ENCODE measurements around the gene FXYD1.
"Not testable (repeated sequence)": the region's sequence is repeated elsewhere in the genome, so short reads cannot be mapped to it uniquely, and the experiment has no call there.

The FXYD1 gene

DNA sequence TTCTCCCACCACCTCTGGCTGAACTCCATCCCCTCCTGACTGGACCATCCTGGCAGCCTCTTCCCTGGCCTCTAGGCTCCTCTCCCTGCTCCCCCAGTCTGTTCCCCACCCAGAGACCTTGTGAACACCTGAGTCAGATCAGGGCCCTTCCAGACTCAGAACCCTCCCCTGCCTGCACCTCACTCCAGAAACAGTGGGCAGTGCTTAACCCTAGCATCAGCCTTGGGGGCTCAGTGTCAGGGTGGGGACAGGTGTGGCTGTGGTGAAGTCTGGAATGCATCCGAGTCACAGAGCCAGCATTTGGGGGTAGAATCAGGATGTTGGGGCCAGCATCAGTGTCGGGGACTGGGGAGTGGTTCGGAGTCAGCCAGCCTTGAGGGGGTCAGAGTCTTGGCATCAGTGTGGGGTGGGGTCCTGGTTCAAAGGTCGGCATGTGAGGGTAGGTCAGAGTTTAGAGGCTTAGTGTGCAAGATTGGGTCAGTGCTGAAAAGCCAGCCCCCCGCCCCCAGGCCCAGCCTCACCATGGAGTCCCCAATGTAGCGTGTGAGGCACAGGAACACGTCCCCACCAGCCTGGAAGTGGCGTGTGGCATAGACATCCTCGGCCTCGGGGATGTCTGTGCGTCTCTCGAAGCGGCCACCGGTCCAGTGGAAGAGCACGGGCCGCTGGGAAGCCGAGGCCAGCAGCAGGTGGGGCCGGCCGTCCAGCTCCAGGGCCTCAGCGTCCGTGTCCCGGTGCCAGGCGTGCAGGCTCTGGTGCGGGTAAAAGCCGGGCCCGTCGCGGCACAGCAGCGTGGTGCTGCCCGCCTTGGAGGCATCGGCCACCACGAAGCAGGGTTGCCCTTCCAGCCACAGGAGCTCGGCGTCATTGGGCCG, 12.6 kb upstream of the FXYD1 start:
- DNase-seq: no peak

DNA sequence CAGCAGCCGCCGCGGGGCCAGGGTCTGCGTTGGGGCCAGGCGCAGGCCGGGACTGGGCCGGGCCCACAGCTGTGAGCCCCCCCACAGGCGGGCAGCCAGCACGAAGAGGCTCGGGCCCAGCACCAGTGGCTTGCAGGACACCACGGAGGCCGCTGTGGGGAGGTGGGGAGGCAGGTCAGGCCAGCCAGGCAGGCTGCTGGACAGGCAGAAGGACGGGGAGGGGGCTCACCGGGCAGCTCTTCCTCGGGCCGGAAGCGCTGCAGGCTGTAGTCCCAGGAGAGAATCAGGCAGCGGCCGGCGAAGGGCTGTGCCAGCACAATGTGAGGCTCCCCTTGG, 12.0 kb upstream of the FXYD1 start:
- DNase-seq: no peak

DNA sequence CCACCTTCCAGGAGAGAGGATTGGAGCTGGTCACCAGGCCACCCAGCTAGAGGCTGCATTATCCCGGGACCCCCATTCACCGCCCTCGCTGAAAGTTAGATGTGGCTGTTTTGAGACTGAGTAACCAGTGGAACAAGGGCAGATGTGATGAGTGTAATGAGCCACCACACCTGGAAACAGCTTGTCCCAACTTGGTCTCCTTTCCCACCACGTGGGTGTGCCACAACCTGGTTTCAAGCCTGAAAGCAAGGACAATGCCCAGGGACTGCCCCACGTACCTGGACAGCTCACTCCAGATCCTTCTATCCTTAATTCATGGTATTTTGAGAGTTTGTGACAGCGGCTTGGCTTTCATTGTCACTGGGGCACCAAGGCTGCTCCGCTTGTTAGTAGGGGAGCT, 10.8 kb upstream of the FXYD1 start:
- DNase-seq: no peak

DNA sequence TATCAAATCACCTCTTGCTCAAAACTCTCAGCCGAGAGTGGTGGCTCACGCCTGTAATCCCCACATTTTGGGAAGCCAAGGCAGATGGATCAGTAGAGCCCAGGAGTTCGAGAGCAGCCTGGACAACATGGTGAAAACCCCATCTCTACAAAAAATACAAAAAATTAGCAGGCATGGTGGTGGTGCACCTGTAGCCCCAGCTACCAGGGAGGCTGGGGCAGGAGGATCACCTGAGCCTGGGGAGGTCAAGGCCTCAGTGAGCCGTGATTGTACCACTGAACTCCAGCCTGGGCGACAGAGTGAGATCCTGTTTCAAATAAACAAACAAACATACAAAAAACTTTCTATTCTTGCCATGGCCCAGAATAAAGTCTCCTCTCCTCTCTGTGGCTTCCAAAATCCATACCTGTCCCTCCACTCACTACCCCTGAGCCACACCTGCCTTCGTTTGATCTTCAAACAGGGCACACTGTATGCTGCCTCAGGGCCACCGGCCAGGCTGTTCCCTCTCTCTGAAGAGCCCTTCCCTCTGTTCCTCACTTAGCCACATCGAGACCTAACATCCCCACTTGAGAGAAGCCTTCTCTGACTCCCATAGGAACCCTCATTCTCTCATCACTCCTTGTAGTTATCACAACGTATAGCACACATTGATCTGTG, 10.1 kb upstream of the FXYD1 start:
- no peak for DNase-seq

DNA sequence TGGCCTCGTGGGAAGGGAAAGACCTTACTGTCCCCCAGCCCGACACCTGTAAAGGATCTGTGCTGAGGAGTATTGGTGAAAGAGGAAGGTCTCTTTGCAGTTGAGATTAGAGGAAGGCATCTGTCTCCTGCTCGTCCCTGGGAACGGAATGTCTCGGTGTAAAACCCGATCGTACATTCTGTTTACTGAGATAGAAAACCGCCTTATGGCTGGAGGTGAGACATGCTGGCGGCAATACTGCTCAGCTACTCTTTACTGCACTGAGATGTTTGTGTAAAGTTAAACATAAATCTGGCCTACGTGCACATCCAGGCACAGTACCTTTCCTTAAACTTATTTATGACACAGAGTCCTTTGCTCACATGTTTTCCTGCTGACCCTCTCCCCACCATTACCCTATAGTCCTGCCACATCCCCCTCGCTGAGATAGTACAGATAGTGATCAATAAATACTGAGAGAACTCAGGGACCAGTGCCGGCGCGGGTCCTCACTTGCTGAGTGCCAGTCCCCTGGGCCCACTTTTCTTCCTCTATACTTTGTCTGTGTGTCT, 8.8 kb upstream of the FXYD1 start:
- DNase-seq: not testable (repeated sequence)

DNA sequence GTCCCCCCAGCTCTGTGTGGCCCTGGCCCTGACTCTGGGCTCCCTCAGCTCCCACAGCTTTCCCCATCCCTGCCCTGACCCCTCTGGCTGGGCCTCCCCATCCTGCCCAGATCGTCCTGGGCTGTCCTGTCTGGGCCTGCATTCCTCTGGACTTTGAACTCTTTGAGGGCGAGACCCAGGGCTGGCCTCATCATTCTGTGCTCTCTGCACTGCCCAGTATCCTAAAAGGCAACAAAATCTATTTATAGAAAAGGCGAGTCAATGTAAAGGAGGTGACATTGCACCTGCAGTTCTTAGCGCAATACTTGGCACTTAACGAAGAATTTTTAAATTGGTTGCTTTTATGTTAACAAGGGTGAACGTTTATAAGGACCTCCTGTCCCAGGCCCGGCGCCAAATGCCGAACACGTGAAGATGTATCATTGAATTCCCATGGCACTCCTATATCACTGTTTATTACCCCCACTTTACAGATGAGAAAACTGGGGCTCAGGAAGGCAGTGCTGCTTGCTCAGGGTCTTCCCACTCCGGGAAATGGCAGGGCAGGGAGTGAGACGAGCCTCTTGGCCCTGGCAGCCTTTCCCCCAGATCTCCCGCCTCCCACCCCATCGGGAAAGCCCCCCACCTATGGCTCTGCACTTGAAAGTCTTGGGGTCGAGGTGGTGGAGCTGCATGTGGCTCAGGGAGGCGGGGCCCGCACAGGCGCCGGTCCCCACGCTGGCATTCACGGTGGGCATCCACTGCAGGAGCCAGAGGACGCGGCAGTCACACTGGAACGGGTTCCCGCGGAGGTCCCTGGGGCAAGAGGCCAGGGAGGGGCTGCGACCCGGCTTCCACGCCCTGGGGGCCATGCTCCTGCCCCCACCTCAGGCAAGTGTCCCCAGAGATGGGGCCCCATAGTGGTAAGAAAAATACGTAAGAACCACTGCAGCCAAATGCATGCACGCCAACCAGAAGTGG, 7.6 kb upstream of the FXYD1 start:
- DNase-seq: no peak

DNA sequence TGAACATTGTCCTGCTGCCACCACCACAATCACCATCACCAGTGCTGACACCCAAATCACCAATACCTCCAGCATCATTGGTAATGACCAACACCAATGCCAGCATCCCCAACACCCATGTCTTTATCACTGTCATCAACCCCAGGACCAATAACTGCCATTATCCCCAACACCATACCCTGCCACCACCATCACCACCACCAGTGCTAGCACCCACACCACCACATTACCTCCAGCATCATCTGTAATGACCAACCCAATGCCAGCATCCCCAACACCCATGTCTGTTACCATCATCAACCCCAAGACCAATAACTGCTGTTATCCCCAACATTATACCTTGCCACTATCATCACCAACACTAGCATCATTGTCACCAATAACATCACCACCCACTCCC, 6.4 kb upstream of the FXYD1 start:
- no peak for DNase-seq

DNA sequence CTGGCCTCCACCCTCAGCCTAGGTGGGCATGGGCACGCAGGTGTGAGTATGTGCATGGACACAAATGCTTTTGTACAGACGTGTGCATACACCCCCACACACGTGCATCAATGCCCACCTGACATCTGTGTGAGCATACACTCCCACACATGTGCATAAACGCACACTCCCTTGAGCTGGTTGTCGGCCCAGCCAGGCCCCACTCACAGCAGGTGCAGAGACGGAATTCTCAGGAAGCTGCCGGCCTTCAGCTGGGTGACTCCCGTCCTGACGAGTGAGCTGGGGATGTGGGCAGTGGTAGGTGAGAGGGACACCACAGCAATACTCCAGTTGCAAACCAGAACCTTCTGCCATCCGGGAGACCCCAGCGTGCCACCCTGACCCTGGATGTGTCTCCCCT, 4.8 kb upstream of the FXYD1 start:
- no peak for DNase-seq

DNA sequence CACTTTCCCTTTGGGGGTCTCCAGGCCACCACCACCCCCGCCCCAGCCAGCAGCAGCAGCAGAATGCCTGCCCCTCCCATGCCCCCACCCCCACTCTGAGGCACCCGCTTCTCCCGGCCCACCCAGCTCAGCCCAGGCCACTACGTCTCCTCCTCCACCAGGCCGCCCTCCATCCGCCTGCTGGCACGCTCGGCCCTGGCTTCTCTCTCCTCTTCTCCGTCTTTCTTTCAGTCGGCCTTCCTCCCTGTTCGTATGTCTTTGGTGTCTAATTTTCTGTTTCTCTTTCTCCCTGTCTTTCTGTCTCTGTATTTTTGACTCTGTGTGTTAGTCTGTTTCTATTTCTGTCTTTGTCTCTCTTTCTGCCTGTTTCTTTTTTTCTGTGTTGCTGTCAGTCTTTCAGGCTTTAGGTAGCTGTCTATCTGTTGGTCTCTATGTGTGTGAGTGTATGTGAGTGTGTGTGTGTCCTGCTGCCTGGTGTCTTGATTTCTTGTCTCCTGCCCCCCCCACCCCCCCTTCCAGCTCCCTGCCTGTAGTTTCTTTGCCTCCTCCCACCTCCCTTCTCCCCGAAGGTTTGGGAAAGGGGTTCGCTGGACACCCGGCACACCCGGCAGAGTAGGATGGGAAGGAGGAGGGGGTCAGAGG, 3.9 kb upstream of the FXYD1 start, which contains the start of gene LGI4:
TSS of gene LGI4 (minus strand) at position 459 of the 642 bp plus-strand sequence. CDS start at position 80, 379 bp downstream.
- DNase-seq: no peak

DNA sequence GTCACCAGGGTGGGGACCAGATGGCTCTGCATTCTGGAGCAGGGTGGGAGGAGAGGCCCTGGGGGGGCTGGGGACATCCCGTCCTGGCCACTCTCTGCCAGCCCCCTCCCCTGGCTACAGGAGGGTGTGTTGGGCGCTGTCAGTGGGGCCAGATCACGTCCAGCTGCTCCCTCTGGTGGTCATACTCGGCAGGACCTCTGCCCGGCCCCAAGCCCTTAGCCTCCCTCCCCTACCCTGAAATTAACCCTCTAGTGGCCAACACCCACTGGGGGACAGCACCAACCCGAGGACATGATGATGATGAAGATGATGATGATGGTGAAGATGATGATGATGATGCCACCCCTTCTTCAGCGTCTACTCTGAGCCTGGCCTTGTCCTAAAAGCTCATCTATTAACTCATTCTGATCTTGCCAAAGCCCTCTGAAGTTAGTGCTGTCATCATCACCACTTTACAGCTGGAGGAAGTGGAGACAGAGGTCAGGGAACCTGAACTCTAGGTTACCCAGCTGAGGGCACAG, 3.2 kb upstream of the FXYD1 start:
- DNase-seq: peak; percentile 22

DNA sequence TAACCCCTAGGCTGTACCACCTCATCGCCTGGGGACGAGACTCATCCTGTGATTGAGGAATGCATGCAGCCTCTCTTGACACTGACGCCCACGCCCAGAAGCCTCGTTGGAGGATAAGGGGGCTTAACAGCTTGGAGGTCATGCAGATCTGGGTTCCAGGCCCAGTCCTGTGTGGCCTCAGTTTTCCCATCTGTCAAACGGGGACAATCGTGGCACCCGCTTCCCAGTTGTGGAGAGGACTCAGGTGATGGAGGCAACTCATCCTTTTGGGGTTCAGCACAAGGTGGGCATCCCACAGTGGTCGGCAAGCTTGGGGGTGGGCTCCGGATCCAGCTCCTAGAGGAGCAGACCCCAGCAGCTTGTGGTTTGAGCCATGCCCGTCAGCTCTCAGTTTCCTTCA, 2.4 kb upstream of the FXYD1 start:
- no peak for DNase-seq

DNA sequence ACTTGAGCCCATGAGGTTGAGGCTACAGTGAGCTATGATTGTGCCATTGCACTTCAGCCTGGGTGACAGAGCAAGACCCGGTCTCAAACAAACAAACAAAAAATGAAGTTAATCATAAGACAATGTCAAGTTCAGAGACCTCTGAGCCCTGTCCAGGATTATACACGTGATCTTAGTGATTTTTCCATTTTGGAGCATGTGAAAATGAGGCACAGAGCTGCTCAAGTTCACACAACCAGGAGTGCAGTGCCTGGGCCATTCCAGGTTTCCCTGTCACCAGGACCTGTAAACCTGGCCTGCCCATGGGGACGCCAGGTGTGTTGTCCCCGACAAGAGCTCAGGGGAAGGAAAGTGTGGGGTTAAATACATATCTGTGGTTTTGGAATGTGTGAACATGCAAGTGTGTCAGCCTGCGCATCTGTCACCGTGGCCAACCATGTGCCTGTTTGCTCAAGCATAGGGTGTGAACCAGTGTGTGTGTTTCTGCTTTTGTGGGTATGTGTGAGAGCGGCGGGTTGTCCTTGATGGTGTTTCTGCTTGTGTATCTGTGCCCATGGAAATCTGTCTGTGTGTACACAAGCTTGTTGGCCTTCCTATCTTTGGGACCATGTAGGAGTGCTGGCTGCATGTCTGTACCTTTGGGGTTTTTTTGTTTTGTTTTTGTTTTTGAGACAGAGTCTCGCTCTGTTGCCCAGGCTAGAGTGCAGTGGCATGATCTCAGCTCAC, 1.5 kb upstream of the FXYD1 start:
- no peak for DNase-seq

DNA sequence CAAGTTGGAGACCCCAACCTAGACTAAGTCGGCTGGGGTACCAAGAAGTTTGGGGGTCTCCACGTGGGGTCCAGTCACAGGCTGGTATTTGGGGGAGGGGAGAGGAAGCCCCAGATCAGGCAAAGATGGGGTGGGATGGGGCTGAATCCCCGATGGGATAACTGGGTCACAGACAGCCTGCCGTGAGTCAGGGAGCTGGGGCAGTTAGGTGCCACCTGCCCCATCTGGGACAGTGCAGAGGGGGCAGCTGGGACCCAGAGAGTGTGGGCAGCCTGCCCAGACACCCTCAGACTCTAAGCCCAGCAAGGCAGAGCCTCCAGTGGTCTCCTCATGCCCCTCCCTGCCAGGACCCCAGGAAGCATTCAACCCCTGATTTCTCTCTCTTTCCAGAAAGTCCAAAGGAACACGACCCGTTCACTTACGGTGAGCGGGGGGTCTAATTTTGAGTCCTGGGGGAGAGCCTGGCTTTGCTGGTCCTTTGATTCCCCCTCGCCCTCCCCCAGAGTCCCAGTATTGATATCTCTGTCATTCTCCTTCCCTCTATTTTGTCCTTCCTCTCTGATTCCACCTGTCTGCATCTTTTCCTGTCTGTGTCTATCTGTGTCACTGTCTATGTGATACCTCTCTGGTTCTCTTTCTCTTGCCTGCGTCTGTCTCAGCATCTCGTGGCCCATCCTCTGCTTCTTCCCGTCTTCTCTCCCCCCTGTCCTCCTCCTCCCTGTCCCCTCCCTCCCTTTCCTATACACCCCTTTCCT, 1.8 kb downstream of the FXYD1 start:
- no peak for DNase-seq

DNA sequence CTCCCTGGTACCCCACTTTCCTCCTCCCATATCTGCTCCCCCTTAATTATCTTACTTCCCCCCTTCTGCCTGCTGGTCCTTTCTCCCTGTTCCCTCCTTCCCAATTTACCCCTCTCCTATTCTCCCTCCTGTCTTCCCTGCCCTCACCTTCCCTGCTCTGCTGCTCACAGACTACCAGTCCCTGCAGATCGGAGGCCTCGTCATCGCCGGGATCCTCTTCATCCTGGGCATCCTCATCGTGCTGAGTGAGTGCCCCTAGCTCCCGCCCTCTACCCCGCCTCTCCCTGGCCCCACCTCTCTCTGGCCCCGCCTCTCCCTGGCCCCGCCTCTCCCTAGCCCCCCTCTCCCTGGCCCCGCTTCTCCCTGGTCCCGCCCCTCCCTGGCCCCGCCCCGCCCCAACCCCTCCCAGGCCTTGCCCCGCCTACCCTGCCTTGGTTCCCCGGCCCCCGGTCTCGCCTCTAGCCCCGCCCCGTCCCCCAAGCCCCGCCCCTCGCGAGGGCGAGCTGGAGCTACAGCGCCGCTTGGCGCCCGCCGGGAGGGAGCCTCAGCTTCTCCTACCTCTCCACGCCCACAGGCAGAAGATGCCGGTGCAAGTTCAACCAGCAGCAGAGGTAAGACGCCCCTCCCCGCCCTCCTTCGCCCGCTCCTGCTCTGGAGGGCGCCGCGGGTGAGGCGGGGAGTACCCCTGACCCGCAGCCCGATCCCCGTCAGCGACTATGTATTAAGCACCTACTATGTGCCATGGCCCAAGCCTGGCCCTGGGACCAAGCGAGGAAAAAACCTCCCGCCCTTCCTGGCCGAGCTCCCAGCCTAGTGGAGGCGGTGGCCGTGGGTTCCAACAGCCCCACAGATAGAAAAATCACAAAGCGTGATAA, 2.6 kb downstream of the FXYD1 start:
- DNase-seq: peak; percentile 97

DNA sequence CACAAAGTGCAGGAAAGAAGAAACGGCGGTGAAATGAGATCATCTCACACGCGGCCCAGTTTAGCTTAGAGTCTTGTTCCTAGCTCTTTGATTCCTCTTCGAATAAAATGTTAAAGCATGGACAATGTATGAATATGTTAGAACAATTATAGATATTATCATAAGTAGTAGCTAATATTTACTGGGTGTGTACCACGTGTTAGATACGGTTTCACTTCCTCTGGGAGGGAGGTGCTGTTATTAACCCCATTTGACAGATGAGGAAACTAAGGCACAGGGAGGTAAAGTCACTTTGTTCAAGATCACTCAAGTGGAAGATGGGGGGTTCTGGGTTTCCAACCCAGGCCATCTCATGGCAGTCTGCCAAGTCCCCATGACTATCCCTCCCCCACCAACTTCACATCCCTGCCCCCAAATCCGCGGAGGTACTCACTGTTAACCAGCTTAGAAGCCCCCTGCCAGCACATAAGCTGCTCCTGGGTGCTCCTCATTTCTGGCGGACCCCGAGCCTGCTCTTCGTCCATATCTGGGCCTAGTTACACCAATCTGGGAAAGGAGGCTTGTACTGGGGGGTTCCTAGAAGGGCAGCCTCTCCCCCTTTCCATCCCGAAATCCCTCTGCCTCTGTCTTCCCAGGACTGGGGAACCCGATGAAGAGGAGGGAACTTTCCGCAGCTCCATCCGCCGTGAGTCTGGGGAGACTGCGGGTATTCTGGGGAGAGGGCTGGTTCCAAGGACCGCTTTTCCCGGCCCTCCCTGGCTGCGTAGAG, 3.4 kb downstream of the FXYD1 start:
- no peak for DNase-seq

DNA sequence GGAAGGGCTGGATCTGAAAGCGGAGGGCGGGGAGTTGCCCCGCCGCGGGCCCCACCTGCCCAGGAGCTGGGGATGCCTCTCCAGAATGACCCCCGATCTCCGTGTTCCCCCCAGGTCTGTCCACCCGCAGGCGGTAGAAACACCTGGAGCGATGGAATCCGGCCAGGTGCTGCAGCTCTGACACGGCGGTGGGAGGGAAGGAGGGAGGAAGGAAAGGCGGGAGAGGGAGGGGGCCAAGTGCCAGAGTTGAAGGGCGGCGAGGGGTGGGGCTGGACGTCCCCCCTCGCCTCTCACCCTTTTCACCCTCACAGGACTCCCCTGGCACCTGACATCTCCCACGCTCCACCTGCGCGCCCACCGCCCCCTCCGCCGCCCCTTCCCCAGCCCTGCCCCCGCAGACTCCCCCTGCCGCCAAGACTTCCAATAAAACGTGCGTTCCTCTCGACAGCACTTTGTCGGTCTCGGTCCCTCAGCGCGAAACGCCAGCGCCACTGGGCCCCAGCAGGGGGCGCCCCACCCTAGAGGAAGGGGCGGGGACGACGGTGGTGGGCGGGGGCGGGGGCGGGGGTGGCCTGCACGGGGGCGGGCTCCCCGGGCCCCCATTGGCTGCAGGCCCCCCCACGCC, 4.1 kb downstream of the FXYD1 start:
- DNase-seq: peak; percentile 71

DNA sequence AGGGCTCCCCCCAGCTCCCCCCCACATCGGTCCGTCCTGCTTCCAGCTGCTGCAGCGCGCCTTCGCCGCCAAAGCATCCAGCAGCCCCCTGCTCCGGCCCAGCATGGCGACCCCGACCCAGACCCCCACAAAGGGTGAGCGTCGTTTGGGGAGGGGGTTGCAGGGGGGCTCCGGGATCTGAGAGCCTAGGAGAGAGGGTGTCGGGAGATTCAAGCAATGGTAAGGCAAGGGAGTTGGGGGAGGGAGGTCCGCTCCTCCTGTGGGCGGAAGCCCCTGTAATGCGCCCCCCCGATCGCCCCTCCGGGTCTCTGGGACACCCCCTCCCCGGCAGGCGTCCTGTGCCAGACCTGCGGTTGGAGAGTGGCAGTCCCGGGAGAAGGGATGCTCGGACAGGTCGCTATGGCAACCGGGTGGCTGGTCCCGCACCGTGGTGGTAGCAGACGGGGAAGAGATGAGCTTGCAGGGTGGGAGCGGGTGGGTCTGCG, 4.6 kb downstream of the FXYD1 start, which contains the start of gene FXYD7:
TSS of gene FXYD7 (plus strand) at position 25 of the 485 bp plus-strand sequence. CDS start at position 104, 79 bp downstream.
- no peak for DNase-seq

DNA sequence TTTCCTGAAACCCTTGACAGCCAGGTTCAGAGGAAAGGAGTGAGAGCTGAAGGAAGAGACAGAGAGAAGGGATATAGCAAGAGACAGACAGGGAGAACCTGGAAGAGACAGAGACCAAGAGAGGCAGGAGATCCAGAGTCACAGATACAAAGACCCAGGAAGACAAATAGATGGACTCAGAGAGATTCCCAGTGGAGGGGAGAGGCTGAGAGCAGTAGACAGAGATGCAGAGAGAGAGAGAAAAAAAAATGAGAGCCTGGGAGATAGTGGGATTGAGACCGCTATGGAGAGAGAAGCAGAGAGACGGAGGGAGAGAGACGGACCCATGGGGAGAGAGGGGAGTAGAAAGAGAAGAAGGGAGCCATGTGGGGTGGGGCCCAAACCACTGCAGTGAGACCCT, 5.2 kb downstream of the FXYD1 start:
- DNase-seq: no peak

Measured in effector CD8-positive, alpha-beta T cell (primary cell).